Right lobe of liver (tissue), 6 donors: ENCODE data around the gene SLCO3A1. TPM values are rescaled to one million over a fixed set of nuclear protein-coding genes. Genes with fewer than 3 reads are reported as not detected.

Source experiments
- ATAC-seq, 4 donors: fragments of 200-7000 bp; cut with Tn5 transposase; one replicate each; pipeline ENCODE4 v1.9.1; 2020; ENCODE audit warnings: mild to moderate bottlenecking in 4 of 4, moderate library complexity in 4 of 4
- DNase-seq, 3 donors: peaks; one replicate each; pipeline ENCODE4 v3.0.0-alpha.2; 2020
- H3K27ac ChIP-seq, 3 donors: fragments of 200-600 bp; one replicate each; pipeline ENCODE4 v1.8.0; 2022
- H3K27me3 ChIP-seq, 2 donors: fragments of 200-600 bp; one replicate each; pipeline ENCODE4 v1.8.0; 2022
- H3K36me3 ChIP-seq, 4 donors: fragments of 200-600 bp; sonication (generic) in 1 of 4; one replicate each; pipeline versions ENCODE4 v1.5.1 to v1.8.0; 2017 to 2022; ENCODE audit warnings: control low read depth in 1 of 4
- H3K4me1 ChIP-seq, 4 donors: fragments of 200-600 bp; sonication (generic) in 1 of 4; one replicate each; pipeline versions ENCODE4 v1.5.1 to v1.8.0; 2017 to 2022; ENCODE audit warnings: control low read depth in 1 of 4
- H3K4me3 ChIP-seq, 3 donors: fragments of 200-600 bp; one replicate each; pipeline ENCODE4 v1.8.0; 2022
- H3K9me3 ChIP-seq, 4 donors: fragments of 200-600 bp; sonication (generic) in 1 of 4; one replicate each; pipeline versions ENCODE4 v1.5.1 to v1.8.0; 2017 to 2022; ENCODE audit warnings: control low read depth in 1 of 4
- POLR2A ChIP-seq: fragments of 450-650 bp; IDR thresholded peaks from one replicate; pipeline ENCODE4 v1.6.1; 2017; ENCODE audit warnings: antibody characterized with exemption, mild to moderate bottlenecking
- WGBS: methylation state at CpG from one replicate; pipeline ENCODE4 v1.1.6; 2018; ENCODE audit warnings: low coverage, low lambda C conversion rate; ENCODE audit not compliant: insufficient coverage; ENCODE audit errors: missing lambda C conversion rate; 5-methylcytosine and 5-hydroxymethylcytosine counted together
- intact Hi-C, 2 donors: fragments of 100-400 bp; cut with DNase I; formaldehyde crosslinking; loops; one replicate each; pipeline versions ENCODE4 v1.11.2 to v1.14.1; 2022
- total RNA-seq, 6 experiments: library from RNA; depleted of rRNA in 2 of 6; stranded (reverse); fragments of >200 nt in 2 of 6; fragmentation: NEBNext Ultra II Directional in 3 of 6; extraction: Animal tissue kit (Norgen Biotek cat#: 25700) in 3 of 6; gene quantifications; one replicate each; pipeline versions ENCODE4 v1.1.0 to v1.2.4, GENCODE V29; 2016 to 2023
- TF ChIP-seq, protein P1 (sequence below), 4 donors: fragments of 200-600 bp in 3 of 4; fragments of 450-650 bp in 1 of 4; IDR thresholded peaks; one replicate each; pipeline versions ENCODE4 v1.5.1 to v1.8.0; 2016 to 2022; ENCODE audit warnings: antibody characterized with exemption in 4 of 4, mild to moderate bottlenecking in 2 of 4
- donor health status: DM: no; HTN: yes; CAD: no.
- donor health status: DM: no; HTN: no; CAD: no.
- donor health status: DM: no; HTN: no; CAD: no.
- donor health status: DM: no; HTN: yes; CAD: no.
- donor health status: DM: no; HTN: yes; CAD: no.

Gene SLCO3A1
- total RNA-seq, 6 experiments from 2014 or later: 2.4 to 7.7 (median 3.7) TPM

DNA sequence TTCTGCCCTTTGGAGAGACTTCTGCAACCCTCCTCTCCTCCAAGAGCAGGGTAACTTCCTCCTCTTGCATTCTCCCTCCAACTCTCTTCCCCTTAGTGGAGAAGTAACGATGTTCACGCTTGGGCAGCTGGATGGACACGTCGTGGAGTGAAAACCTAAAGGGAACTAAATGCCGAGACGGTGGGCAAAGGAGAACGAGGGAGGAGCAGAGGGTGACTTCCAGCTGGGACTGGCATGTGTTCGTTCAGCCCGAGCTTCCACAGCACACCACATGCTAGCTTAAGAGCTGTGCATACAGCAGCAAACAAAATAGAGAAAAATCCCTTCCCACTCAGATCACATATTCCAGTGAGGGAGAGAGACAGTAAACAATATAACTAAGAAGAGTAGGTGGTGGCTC is 179.8 kb downstream of the SLCO3A1 start:
- TF ChIP-seq, protein P1, sequence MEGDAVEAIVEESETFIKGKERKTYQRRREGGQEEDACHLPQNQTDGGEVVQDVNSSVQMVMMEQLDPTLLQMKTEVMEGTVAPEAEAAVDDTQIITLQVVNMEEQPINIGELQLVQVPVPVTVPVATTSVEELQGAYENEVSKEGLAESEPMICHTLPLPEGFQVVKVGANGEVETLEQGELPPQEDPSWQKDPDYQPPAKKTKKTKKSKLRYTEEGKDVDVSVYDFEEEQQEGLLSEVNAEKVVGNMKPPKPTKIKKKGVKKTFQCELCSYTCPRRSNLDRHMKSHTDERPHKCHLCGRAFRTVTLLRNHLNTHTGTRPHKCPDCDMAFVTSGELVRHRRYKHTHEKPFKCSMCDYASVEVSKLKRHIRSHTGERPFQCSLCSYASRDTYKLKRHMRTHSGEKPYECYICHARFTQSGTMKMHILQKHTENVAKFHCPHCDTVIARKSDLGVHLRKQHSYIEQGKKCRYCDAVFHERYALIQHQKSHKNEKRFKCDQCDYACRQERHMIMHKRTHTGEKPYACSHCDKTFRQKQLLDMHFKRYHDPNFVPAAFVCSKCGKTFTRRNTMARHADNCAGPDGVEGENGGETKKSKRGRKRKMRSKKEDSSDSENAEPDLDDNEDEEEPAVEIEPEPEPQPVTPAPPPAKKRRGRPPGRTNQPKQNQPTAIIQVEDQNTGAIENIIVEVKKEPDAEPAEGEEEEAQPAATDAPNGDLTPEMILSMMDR (IDR thresholded peaks at IDR 0.05): no peak
- no peak for TF ChIP-seq POLR2A
- DNase-seq (no peak), ATAC-seq (no peak)
- Histone ChIP-seq H3K36me3 (no peaks in the 10 kb centered on the region), H3K9me3 (no peaks in the 10 kb centered on the region), H3K27me3 (no peaks in the 10 kb centered on the region), H3K4me1 (no peaks in the 10 kb centered on the region), H3K27ac (no peak overlapping the region), H3K4me3 (no peak overlapping the region)
- WGBS: 29% methylated on average over 9 of the region's 9 CpGs
- intact Hi-C loops: no loop called here

DNA sequence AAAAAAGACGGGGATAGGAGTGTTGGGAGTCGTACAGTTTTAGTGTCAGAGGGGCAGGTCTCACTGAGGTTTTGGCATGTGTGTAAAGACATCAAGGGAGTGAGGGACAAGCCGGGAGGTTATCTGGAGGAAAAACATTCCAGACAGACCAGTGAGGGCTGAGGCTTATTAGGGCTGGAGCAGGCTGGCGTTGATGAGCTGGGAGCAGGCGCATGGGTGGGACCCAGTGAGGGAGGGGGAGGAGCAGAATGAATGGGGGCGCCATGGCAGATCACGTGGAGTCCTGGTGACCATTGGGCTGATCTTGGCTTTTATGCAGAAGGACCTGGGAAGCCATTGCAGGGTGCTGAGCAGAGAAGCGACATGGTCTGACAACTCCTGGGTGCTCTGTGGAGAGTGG is 180.2 kb downstream of the SLCO3A1 start:
- intact Hi-C loops: no loop called here
- Histone ChIP-seq H3K27me3 (no peaks in the 10 kb centered on the region), H3K27ac (no peak overlapping the region), H3K4me1 (no peaks in the 10 kb centered on the region), H3K36me3 (no peaks in the 10 kb centered on the region), H3K4me3 (no peak overlapping the region), H3K9me3 (no peaks in the 10 kb centered on the region)
- ATAC-seq (no peak), DNase-seq (no peak)
- TF ChIP-seq, protein P1 (IDR thresholded peaks at IDR 0.05): no peak
- no peak for TF ChIP-seq POLR2A
- 64% methylated on average over 8 of the region's 8 CpGs for WGBS

DNA sequence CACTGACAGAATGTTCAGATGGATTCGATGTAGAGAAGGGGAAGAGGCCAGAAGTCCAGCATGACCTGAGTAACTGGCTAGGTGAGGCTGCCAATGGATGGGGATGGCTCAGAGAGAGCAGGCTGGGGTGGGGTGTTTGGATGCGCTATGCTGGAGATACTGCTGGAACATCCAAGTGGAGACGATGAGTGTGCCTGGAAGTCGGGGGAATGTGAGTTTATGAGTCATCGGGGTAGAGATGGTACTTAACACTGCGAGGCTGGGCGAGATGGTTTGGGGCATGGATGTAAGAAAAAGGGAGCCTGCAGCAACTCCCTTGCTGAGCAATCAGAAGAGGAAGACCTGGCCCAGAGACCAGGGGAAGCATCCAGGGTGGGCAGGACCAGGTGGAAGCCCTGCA is 180.7 kb downstream of the SLCO3A1 start:
- Histone ChIP-seq H3K4me1 (no peaks in the 10 kb centered on the region), H3K27me3 (no peaks in the 10 kb centered on the region), H3K27ac (no peak overlapping the region), H3K36me3 (no peaks in the 10 kb centered on the region), H3K9me3 (no peaks in the 10 kb centered on the region), H3K4me3 (no peak overlapping the region)
- no peak for TF ChIP-seq POLR2A
- TF ChIP-seq, protein P1 (IDR thresholded peaks at IDR 0.05): no peak
- WGBS: 79% methylated on average over 7 of the region's 7 CpGs
- no peak for DNase-seq
- no peak for ATAC-seq
- intact Hi-C loops: no loop called here

DNA sequence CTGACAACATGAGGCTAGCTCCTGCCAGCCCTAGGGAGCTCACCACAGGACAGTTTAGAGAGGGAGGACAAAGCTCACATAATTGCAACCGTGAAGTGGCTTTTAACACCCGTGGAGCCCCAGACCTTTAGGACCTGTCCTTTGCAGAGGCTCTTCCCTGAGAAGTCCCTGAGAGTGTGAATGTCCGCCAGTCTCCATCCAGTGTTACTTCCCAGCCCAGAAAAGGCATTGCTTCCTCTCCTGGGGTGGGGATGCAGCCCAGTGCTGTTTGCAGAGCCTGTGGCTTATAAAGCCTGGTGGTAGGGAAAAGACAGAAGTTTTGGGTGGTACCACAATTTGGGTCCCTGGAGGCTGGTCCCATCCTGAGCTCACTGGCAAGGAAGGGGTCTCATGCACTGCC is 182.0 kb downstream of the SLCO3A1 start:
- Histone ChIP-seq H3K27me3 (no peaks in the 10 kb centered on the region), H3K4me1 (no peaks in the 10 kb centered on the region), H3K36me3 (no peaks in the 10 kb centered on the region), H3K9me3 (no peaks in the 10 kb centered on the region), H3K4me3 (no peak overlapping the region), H3K27ac (no peak overlapping the region)
- ATAC-seq (no peak), DNase-seq (no peak)
- intact Hi-C loops: no loop called here
- 33% methylated on average over 1 of the region's 3 CpGs for WGBS
- no peak for TF ChIP-seq POLR2A
- TF ChIP-seq, protein P1 (IDR thresholded peaks at IDR 0.05): no peak

DNA sequence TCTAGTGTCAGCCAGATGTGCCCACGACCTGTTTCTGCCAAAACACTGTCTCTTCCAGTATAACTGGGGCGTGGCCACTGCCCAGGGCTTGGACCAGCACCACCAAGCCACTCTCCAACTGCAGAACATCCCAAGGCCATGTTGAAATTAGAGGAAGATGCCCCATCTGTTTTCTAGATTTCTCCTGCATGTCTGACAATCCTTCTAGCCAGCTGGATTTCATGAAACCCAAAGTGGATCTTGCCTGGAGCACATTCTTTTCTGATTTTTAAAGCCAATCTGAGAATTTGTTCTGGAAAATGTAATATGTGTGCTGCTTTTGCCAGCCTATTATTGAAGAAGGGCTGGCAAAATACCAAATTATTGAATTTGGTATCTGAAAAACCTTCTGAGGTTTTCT is 182.5 kb downstream of the SLCO3A1 start:
- DNase-seq: no peak
- Histone ChIP-seq H3K4me1 (no peaks in the 10 kb centered on the region), H3K9me3 (no peaks in the 10 kb centered on the region), H3K27ac (no peak overlapping the region), H3K27me3 (no peaks in the 10 kb centered on the region), H3K4me3 (no peak overlapping the region), H3K36me3 (no peaks in the 10 kb centered on the region)
- 48% methylated on average over 2 of the region's 2 CpGs for WGBS
- no peak for ATAC-seq
- TF ChIP-seq, protein P1 (IDR thresholded peaks at IDR 0.05): no peak
- no peak for TF ChIP-seq POLR2A
- intact Hi-C loops: no loop called here
